OCI-LY3 (cell line): ENCODE data around the gene C1GALT1.

Experiments used
- H2AFZ ChIP-seq: fragments of 200-600, 300-600 bp; shearing (Covaris generic); 2 replicates; pipeline ENCODE4 v1.6.0; 2014; ENCODE audit warnings: antibody characterized with exemption, low read depth, low read length
- H3K27ac ChIP-seq: fragments of 200-600, 300-600 bp; sonication (generic); 2 replicates; pipeline ENCODE4 v1.5.1; 2014; ENCODE audit warnings: mild to moderate bottlenecking, low read length, moderate library complexity, mixed read lengths
- H3K27me3 ChIP-seq: fragments of 200-600, 300-600 bp; sonication (generic); 2 replicates; pipeline ENCODE4 v1.6.1; 2014; ENCODE audit warnings: low read depth, low read length, mixed read lengths
- H3K36me3 ChIP-seq: fragments of 200-600, 300-600 bp; sonication (generic); replicated peaks from 2 replicates; pipeline ENCODE3; 2014; ENCODE audit warnings: low read depth, low read length, mixed read lengths
- H3K4me1 ChIP-seq: fragments of 300-600, 200-600 bp; sonication (generic); 2 replicates; pipeline ENCODE4 v1.6.1; 2014; ENCODE audit warnings: low read length, mixed read lengths
- H3K4me2 ChIP-seq: fragments of 200-600, 300-600 bp; sonication (generic); 2 replicates; pipeline ENCODE4 v1.6.1; 2014; ENCODE audit warnings: low read length, mixed read lengths
- H3K4me3 ChIP-seq: fragments of 300-600, 200-600 bp; sonication (generic); 2 replicates; pipeline ENCODE4 v1.5.1; 2014; ENCODE audit warnings: antibody characterized with exemption, mild to moderate bottlenecking, low read length, moderate library complexity
- H3K79me2 ChIP-seq: fragments of 300-600, 200-600 bp; shearing (Covaris generic); 2 replicates; pipeline ENCODE4 v1.6.1; 2014; ENCODE audit warnings: mild to moderate bottlenecking, low read length, mixed read lengths
- H3K9ac ChIP-seq: fragments of 300-600, 200-600 bp; shearing (Covaris generic); 2 replicates; pipeline ENCODE4 v1.6.0; 2014; ENCODE audit warnings: mild to moderate bottlenecking, low read length, moderate library complexity
- H3K9me3 ChIP-seq: fragments of 200-600, 300-600 bp; shearing (Covaris generic); 2 replicates; pipeline ENCODE4 v1.6.1; 2014; ENCODE audit warnings: low read length, mixed read lengths; ENCODE audit not compliant: insufficient read depth
- H4K20me1 ChIP-seq: fragments of 200-600, 300-600 bp; sonication (generic); 2 replicates; pipeline ENCODE4 v1.6.1; 2016; ENCODE audit warnings: low read length, mixed read lengths; ENCODE audit not compliant: insufficient read depth
- EZH2phosphoT487 ChIP-seq: fragments of 200-600 bp; shearing (Covaris generic); IDR thresholded peaks from 2 replicates; pipeline ENCODE4 v1.6.1; 2018; ENCODE audit warnings: antibody characterized with exemption, mixed run types, low read depth
- TF ChIP-seq, protein P1 (sequence below): fragments of 200-600, 300-600 bp; sonication (generic); IDR thresholded peaks from 2 replicates; pipeline ENCODE4 v1.5.1; 2014; ENCODE audit warnings: antibody characterized with exemption, low read length, low read depth

The C1GALT1 gene

DNA sequence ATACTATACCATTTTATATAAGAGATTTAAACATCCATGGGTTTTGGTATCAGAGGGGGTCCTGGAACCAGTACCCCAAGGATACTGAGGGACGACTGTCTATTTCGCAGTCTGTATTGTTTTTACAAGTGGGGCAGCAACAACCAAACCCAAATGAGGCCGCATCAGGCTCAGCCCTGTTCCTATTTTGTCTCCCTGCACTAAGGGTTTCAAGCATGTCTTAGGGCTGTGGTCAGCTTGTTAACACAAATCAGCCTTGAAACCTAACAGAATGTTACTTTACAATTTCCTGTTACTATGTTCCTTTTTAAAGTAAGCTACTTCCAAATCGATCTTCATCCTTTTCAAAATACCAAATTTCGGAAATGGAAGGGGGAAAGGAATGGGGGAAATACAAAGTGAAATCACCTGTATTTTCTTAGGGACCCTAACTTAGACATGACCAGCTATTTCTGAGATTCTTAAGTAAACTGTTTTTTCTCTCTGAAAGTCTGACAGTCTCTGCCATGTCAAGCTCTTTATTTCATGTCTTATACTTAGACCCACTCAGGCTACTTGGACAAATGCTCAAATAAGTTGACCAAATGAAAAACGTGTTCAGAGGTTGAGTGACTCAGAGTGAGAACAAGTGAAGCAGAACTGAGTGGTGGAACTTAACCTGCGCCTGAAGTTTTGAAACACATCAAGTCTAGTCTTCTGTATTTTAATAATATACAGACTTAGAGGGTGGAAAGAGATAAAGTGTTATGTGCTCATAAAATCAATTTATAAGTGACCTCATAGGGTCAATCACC is 75.8 kb downstream of the C1GALT1 start:
- Histone ChIP-seq H3K4me1 (peaks cover 51% of the 10 kb centered on the region), H3K4me3 (peak overlapping the region; percentile 69), H2AFZ (no peak overlapping the region), H3K9me3 (peaks cover 17% of the 10 kb centered on the region; the same call in 1 of the 2 replicates), H3K27me3 (no peaks in the 10 kb centered on the region), H3K9ac (peak overlapping the region; percentile 73), H3K27ac (peak overlapping the region; percentile 99), H3K4me2 (peak overlapping the region; percentile 89), H4K20me1 (no peaks in the 10 kb centered on the region), H3K79me2 (peaks cover 16% of the 10 kb centered on the region), H3K36me3 (peaks cover 48% of the 10 kb centered on the region)
- TF ChIP-seq, protein P1, sequence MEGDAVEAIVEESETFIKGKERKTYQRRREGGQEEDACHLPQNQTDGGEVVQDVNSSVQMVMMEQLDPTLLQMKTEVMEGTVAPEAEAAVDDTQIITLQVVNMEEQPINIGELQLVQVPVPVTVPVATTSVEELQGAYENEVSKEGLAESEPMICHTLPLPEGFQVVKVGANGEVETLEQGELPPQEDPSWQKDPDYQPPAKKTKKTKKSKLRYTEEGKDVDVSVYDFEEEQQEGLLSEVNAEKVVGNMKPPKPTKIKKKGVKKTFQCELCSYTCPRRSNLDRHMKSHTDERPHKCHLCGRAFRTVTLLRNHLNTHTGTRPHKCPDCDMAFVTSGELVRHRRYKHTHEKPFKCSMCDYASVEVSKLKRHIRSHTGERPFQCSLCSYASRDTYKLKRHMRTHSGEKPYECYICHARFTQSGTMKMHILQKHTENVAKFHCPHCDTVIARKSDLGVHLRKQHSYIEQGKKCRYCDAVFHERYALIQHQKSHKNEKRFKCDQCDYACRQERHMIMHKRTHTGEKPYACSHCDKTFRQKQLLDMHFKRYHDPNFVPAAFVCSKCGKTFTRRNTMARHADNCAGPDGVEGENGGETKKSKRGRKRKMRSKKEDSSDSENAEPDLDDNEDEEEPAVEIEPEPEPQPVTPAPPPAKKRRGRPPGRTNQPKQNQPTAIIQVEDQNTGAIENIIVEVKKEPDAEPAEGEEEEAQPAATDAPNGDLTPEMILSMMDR, result no peak

DNA sequence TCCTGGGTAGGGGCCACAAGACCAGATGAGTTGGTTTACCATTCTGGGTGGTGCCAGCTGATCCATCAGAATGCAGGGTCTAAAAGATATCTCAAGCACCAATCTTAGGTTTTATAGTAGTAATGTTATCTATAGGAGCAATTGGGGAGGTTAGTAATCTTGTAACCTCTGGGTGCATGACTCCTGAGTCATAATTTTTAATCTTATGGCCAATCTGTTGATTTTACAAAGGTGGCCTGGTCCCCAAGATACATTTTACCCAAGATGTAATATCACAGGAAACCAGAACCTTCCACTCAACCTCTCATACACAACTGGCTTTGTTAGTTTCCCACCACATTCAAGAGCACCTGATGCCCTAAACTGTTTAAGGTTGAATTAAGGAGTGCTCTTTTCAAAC is 79.5 kb downstream of the C1GALT1 start:
- TF ChIP-seq, protein P1, result no peak
- TF ChIP-seq EZH2phosphoT487, result no peak
- Histone ChIP-seq H3K36me3 (peaks cover 24% of the 10 kb centered on the region), H3K4me3 (no peak overlapping the region), H3K9me3 (peaks cover 17% of the 10 kb centered on the region; the same call in 1 of the 2 replicates), H3K4me1 (peaks cover 25% of the 10 kb centered on the region), H3K27me3 (no peaks in the 10 kb centered on the region), H3K27ac (no peak overlapping the region), H3K79me2 (peaks cover 11% of the 10 kb centered on the region), H3K9ac (no peak overlapping the region), H4K20me1 (no peaks in the 10 kb centered on the region), H3K4me2 (no peak overlapping the region), H2AFZ (no peak overlapping the region)

DNA sequence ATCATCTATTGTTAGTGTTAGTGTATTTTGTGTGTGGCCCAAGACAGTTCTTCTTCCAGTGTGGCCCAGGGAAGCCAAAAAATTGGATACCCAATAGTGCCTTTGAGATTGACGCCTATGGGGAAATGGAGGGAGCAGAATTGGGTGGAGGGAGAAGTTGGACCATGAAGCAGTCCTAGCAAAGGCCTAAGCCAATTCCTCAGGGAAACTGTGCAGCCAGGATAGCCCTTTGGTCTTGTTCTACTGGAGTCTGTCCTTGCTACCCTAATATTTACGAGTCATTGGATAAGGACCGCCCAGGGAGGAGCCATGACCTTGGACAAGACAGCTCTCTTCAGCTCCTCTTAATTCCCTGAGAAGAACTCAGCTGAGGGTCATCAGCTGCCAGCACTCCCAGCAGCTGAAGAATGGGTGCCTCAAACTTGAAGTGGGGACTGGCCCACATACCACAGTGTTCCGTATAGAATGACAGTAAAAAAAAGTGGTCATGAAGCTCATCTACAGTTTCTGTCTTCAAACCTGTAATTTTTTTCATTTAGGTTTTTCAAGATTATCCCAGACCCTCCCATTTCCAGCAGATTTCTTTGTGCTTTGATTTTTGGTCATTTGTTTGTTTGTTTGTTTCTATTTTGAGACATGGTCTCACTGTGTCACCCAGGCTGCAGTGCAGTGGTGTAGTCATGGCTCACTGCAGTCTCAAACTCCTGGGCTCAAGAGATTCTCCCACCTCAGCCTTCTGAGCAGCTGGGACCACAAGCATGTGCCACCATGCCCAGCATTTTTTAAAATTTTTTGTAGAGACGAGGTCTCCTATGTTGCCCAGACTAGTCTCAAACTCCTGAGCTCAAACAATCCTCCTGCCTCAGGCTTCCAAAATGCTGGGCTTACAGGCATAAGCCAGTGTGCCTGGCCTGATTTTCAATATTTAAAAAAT is 81.2 kb downstream of the C1GALT1 start:
- H2AFZ ChIP-seq, result no peak overlapping the region
- 0 out of 2 replicates have a peak, but pooled peaks cover 4% of the 10 kb centered on the region for H3K79me2 ChIP-seq
- peaks cover 12% of the 10 kb centered on the region; the same call in 1 of the 2 replicates for H3K9me3 ChIP-seq
- no peaks in the 10 kb centered on the region for H4K20me1 ChIP-seq
- H3K4me1 ChIP-seq, result peaks cover 8% of the 10 kb centered on the region
- no peak overlapping the region for H3K4me3 ChIP-seq
- no peak overlapping the region for H3K4me2 ChIP-seq
- no peaks in the 10 kb centered on the region for H3K27me3 ChIP-seq
- no peak overlapping the region for H3K27ac ChIP-seq
- no peak for TF ChIP-seq EZH2phosphoT487
- TF ChIP-seq, protein P1, result no peak
- no peak overlapping the region for H3K9ac ChIP-seq
- peaks cover 19% of the 10 kb centered on the region for H3K36me3 ChIP-seq
